22Rv1 (cell line): Measurements from ENCODE around the gene APOA4.

ENCODE experiments used
- ZFX ChIP-seq: fragments of 450-650 bp; IDR thresholded peaks from 2 replicates; pipeline ENCODE4 v1.6.1; 2017; ENCODE audit warnings: antibody characterized with exemption, borderline replicate concordance
- TF ChIP-seq, protein P1 (sequence below): fragments of 450-650 bp; IDR thresholded peaks from 2 replicates; pipeline ENCODE4 v1.5.1; 2017; ENCODE audit warnings: mild to moderate bottlenecking

DNA sequence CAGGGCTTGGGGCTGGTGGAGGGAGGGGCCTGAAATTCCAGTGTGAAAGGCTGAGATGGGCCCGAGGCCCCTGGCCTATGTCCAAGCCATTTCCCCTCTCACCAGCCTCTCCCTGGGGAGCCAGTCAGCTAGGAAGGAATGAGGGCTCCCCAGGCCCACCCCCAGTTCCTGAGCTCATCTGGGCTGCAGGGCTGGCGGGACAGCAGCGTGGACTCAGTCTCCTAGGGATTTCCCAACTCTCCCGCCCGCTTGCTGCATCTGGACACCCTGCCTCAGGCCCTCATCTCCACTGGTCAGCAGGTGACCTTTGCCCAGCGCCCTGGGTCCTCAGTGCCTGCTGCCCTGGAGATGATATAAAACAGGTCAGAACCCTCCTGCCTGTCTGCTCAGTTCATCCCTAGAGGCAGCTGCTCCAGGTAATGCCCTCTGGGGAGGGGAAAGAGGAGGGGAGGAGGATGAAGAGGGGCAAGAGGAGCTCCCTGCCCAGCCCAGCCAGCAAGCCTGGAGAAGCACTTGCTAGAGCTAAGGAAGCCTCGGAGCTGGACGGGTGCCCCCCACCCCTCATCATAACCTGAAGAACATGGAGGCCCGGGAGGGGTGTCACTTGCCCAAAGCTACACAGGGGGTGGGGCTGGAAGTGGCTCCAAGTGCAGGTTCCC, 6.5 kb upstream of the APOA4 start, which contains the start of gene APOC3:
- TF ChIP-seq, protein P1, sequence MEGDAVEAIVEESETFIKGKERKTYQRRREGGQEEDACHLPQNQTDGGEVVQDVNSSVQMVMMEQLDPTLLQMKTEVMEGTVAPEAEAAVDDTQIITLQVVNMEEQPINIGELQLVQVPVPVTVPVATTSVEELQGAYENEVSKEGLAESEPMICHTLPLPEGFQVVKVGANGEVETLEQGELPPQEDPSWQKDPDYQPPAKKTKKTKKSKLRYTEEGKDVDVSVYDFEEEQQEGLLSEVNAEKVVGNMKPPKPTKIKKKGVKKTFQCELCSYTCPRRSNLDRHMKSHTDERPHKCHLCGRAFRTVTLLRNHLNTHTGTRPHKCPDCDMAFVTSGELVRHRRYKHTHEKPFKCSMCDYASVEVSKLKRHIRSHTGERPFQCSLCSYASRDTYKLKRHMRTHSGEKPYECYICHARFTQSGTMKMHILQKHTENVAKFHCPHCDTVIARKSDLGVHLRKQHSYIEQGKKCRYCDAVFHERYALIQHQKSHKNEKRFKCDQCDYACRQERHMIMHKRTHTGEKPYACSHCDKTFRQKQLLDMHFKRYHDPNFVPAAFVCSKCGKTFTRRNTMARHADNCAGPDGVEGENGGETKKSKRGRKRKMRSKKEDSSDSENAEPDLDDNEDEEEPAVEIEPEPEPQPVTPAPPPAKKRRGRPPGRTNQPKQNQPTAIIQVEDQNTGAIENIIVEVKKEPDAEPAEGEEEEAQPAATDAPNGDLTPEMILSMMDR = no peak
- no peak for TF ChIP-seq ZFX
